OCI-LY1 (cell line): Measurements from ENCODE around the gene UNC119B.

Experiments
- H2AFZ ChIP-seq: fragments of 200-600 bp; sonication (generic), shearing (Covaris generic); 2 replicates; pipeline ENCODE4 v1.6.0; 2014; ENCODE audit warnings: antibody characterized with exemption, mild to moderate bottlenecking, low read length
- H3F3A ChIP-seq: fragments of 200-600 bp; sonication (generic), shearing (Covaris generic); 2 replicates; pipeline ENCODE4 v1.6.0; 2014; ENCODE audit warnings: mild to moderate bottlenecking, antibody characterized with exemption, low read length, moderate library complexity; ENCODE audit not compliant: insufficient read depth
- H3K27ac ChIP-seq: fragments of 200-600 bp; sonication (generic); 2 replicates; pipeline ENCODE4 v1.5.1; 2014; ENCODE audit warnings: low read length, mixed run types, mild to moderate bottlenecking, low read depth; ENCODE audit not compliant: poor library complexity, severe bottlenecking
- H3K27me3 ChIP-seq: fragments of 200-600 bp; sonication (generic); 2 replicates; pipeline ENCODE4 v1.6.0; 2014; ENCODE audit warnings: antibody characterized with exemption, mild to moderate bottlenecking, low read length, moderate library complexity; ENCODE audit not compliant: insufficient read depth
- H3K36me3 ChIP-seq: fragments of 200-600 bp; sonication (generic); 2 replicates; pipeline ENCODE4 v1.6.1; 2014; ENCODE audit warnings: mild to moderate bottlenecking, antibody characterized with exemption, low read length, moderate library complexity, mixed read lengths; ENCODE audit not compliant: insufficient read depth
- H3K4me1 ChIP-seq: fragments of 200-600 bp; sonication (generic); 2 replicates; pipeline ENCODE4 v1.5.1; 2014; ENCODE audit warnings: mild to moderate bottlenecking, low read length, moderate library complexity; ENCODE audit not compliant: insufficient read depth, severe bottlenecking
- H3K4me2 ChIP-seq: fragments of 200-600 bp; sonication (generic), shearing (Covaris generic); 2 replicates; pipeline ENCODE4 v1.6.1; 2014; ENCODE audit warnings: low read length
- H3K4me3 ChIP-seq: fragments of 200-600 bp; sonication (generic); 2 replicates; pipeline ENCODE4 v1.5.1; 2014; ENCODE audit warnings: low read length, low read depth, mild to moderate bottlenecking, mixed read lengths; ENCODE audit not compliant: poor library complexity, severe bottlenecking
- H3K79me2 ChIP-seq: fragments of 200-600 bp; shearing (Covaris generic); 2 replicates; pipeline ENCODE4 v1.6.1; 2016; ENCODE audit warnings: mixed run types, low read length, mixed read lengths; ENCODE audit not compliant: insufficient read depth
- H3K9ac ChIP-seq: fragments of 200-600 bp; sonication (generic), shearing (Covaris generic); 2 replicates; pipeline ENCODE4 v1.6.1; 2014; ENCODE audit warnings: mild to moderate bottlenecking, low read length, mixed read lengths
- H3K9me2 ChIP-seq: fragments of 200-600 bp; sonication (generic), shearing (Covaris generic); 2 replicates; pipeline ENCODE4 v1.6.1; 2014; ENCODE audit warnings: low read depth, mild to moderate bottlenecking, low read length, mixed read lengths
- H3K9me3 ChIP-seq: fragments of 200-600 bp; shearing (Covaris generic); 2 replicates; pipeline ENCODE4 v1.6.1; 2014; ENCODE audit warnings: low read length, mixed read lengths
- H4K20me1 ChIP-seq: fragments of 200-600 bp; sonication (generic), shearing (Covaris generic); 2 replicates; pipeline ENCODE4 v1.6.0; 2016; ENCODE audit warnings: mild to moderate bottlenecking, low read length; ENCODE audit not compliant: insufficient read depth
- EZH2 ChIP-seq: fragments of 200-600 bp; sonication (generic), shearing (Covaris generic); IDR thresholded peaks from 2 replicates; pipeline ENCODE4 v1.8.0; 2017; ENCODE audit warnings: borderline replicate concordance, mixed run types, mild to moderate bottlenecking, antibody characterized with exemption, low read length, moderate library complexity, mixed read lengths
- TF ChIP-seq, protein P1 (sequence below): fragments of 200-600 bp; sonication (generic), shearing (Covaris generic); IDR thresholded peaks from 2 replicates; pipeline ENCODE4 v1.5.1; 2017; ENCODE audit warnings: mild to moderate bottlenecking, antibody characterized with exemption, low read length, moderate library complexity, mixed read lengths

The UNC119B gene

DNA sequence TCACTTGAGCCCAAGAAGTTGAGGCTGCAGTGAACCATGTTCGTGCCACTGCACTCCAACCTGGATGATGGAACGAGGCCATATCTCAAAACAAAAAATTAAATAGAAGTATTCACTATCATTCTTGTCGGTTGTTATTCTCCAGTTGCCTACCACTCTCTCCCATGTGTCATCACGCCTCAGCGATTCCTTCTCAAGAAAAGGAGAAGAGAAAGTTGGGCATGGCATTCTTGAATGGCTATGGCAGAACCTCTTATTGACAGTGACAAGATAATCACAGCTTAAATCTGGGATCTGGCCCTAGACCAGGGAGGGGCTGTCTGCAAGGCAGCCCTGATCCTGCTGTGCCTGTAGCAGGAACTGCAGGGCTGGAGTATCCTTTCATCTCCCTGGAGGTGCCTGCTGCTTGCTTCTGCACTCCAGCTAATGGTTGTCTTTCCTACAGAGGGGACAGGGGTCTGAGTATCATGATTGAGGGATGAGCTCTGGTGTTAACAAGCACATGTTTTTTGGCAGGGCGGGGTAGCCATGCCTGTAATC is 36.1 kb upstream of the UNC119B start:
- Histone ChIP-seq H3K27me3 (no peaks in the 10 kb centered on the region; the same call in 1 of the 2 replicates), H3F3A (no peaks in the 10 kb centered on the region), H3K27ac (no peak overlapping the region), H3K4me2 (no peak overlapping the region), H3K4me3 (no peak overlapping the region), H3K9ac (no peak overlapping the region), H3K9me3 (no peaks in the 10 kb centered on the region), H2AFZ (no peak overlapping the region), H3K36me3 (no peaks in the 10 kb centered on the region), H3K79me2 (no peaks in the 10 kb centered on the region), H3K4me1 (peaks cover 13% of the 10 kb centered on the region), H4K20me1 (no peaks in the 10 kb centered on the region), H3K9me2 (no peaks in the 10 kb centered on the region)
- TF ChIP-seq EZH2 = no peak
- TF ChIP-seq, protein P1, sequence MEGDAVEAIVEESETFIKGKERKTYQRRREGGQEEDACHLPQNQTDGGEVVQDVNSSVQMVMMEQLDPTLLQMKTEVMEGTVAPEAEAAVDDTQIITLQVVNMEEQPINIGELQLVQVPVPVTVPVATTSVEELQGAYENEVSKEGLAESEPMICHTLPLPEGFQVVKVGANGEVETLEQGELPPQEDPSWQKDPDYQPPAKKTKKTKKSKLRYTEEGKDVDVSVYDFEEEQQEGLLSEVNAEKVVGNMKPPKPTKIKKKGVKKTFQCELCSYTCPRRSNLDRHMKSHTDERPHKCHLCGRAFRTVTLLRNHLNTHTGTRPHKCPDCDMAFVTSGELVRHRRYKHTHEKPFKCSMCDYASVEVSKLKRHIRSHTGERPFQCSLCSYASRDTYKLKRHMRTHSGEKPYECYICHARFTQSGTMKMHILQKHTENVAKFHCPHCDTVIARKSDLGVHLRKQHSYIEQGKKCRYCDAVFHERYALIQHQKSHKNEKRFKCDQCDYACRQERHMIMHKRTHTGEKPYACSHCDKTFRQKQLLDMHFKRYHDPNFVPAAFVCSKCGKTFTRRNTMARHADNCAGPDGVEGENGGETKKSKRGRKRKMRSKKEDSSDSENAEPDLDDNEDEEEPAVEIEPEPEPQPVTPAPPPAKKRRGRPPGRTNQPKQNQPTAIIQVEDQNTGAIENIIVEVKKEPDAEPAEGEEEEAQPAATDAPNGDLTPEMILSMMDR = no peak

DNA sequence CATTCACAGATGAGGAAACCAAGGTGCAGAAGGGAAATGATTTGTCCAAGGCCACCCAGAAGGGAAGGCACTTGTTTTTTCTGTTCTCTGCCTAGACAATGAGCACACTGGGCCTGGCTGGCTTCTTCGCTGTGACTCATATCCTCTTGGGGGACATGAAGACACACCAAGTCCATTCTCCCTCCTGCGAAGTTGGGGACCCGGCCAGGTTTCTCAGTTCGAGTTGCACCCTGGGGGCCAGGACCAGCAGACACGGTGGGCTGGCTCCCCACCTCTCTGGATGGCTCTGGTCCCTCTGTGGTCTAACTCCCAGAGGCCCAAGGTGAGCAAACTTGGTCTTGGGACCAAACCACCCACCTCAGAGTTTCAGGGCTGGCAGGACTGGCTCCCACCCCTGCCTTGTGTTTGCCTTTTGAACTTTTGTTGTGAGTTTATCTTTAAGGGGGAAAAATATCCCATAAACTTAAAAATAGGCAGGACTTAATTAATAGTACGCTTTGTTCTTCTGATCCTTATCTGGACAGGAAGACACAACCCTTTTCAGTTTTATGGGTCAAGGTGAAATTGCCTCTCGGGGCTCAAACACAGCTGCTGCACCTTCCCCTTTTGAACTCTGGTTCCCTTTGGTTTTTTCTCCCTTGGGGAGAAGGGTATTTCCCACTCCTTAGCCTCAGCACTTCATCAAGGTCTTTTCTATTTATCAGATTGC is 32.3 kb upstream of the UNC119B start:
- H3F3A ChIP-seq = no peaks in the 10 kb centered on the region
- no peak overlapping the region for H3K4me2 ChIP-seq
- no peaks in the 10 kb centered on the region for H4K20me1 ChIP-seq
- H3K9me2 ChIP-seq = no peaks in the 10 kb centered on the region
- H3K27ac ChIP-seq = no peak overlapping the region
- H2AFZ ChIP-seq = no peak overlapping the region
- H3K9me3 ChIP-seq = no peaks in the 10 kb centered on the region
- H3K9ac ChIP-seq = no peak overlapping the region
- no peaks in the 10 kb centered on the region for H3K36me3 ChIP-seq
- TF ChIP-seq, protein P1 = no peak
- no peak for TF ChIP-seq EZH2
- no peak overlapping the region for H3K4me3 ChIP-seq
- H3K27me3 ChIP-seq = no peaks in the 10 kb centered on the region; the same call in 1 of the 2 replicates
- H3K79me2 ChIP-seq = no peaks in the 10 kb centered on the region
- H3K4me1 ChIP-seq = no peaks in the 10 kb centered on the region

DNA sequence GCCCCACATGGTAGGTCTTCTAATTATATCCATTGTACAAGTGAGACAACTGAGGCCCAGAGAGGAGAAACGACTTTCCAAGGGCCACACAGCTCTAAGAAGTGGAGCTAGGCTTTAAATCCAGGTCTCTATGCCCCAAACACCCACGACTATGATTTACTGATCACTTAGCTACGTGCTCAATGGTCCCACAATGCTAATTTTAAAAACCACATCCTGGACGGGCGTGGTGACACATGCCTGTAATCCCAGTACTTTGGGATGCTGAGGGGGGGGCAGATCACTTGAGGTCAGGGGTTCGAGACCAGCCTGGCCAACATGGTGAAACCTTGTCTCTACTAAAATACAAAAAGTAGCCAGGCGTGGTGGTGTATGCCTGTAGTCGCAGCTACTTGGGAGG is 31.7 kb upstream of the UNC119B start:
- H3K79me2 ChIP-seq = no peaks in the 10 kb centered on the region
- no peak overlapping the region for H3K4me2 ChIP-seq
- no peaks in the 10 kb centered on the region for H3K9me3 ChIP-seq
- no peaks in the 10 kb centered on the region for H3F3A ChIP-seq
- H3K36me3 ChIP-seq = no peaks in the 10 kb centered on the region
- H3K27ac ChIP-seq = no peak overlapping the region
- TF ChIP-seq EZH2 = no peak
- TF ChIP-seq, protein P1 = no peak
- H3K4me1 ChIP-seq = no peaks in the 10 kb centered on the region
- H3K4me3 ChIP-seq = no peak overlapping the region
- no peaks in the 10 kb centered on the region for H3K9me2 ChIP-seq
- H4K20me1 ChIP-seq = no peaks in the 10 kb centered on the region
- H2AFZ ChIP-seq = no peak overlapping the region
- no peak overlapping the region for H3K9ac ChIP-seq
- no peaks in the 10 kb centered on the region; the same call in 1 of the 2 replicates for H3K27me3 ChIP-seq
